PC-9 (cell line): ENCODE results near the gene BACE1-AS. TPM values are rescaled to one million over a fixed set of nuclear protein-coding genes. Genes with fewer than 3 reads are reported as not detected.

Experiments
- BruUV-seq: library from RNA; stranded (reverse); fragments of 400-500 nt; replicated peaks from 2 replicates; lab custom pipeline; 2021; lab: Mats Ljungman, UMichigan
- CTCF ChIA-PET: fragments of 300-600 bp; sonication (Branson Sonifier 250); formaldehyde crosslinking; loops from one replicate; lab custom pipeline; 2022; ENCODE audit warnings: antibody characterized with exemption; lab: Charles Lee
- POLR2A ChIA-PET: fragments of 300-600 bp; sonication (Branson Sonifier 250); formaldehyde crosslinking; loops from one replicate; lab custom pipeline; 2022; ENCODE audit warnings: antibody characterized with exemption; ENCODE audit not compliant: unreplicated experiment; lab: Charles Lee
- DNase-seq, 2 experiments: peaks; one replicate each; pipeline versions ENCODE4 v3.0.0 to v3.0.0-alpha.2; 2015 to 2022; ENCODE audit warnings: mixed read lengths in 1 of 2
- H2AFZ ChIP-seq: fragments of 200-600 bp; sonication (generic); 2 replicates; pipeline ENCODE4 v1.8.1; 2017; ENCODE audit warnings: antibody characterized with exemption
- H3F3A ChIP-seq: fragments of 200-600 bp; sonication (generic); 2 replicates; pipeline ENCODE4 v1.8.1; 2017; ENCODE audit warnings: antibody characterized with exemption, mild to moderate bottlenecking, low read depth; ENCODE audit not compliant: insufficient read depth
- H3K27ac ChIP-seq: fragments of 200-600 bp; sonication (generic); 2 replicates; pipeline ENCODE4 v1.6.1; 2016; ENCODE audit warnings: mixed run types
- H3K27me3 ChIP-seq: fragments of 200-600 bp; sonication (generic); 2 replicates; pipeline ENCODE4 v1.6.1; 2016; ENCODE audit warnings: low read depth, mixed run types; ENCODE audit not compliant: insufficient read depth
- H3K36me3 ChIP-seq: fragments of 200-600 bp; sonication (generic); 2 replicates; pipeline ENCODE4 v1.6.1; 2016; ENCODE audit warnings: low read depth, mixed run types
- H3K4me1 ChIP-seq: fragments of 200-600 bp; sonication (generic); replicated peaks from 2 replicates; pipeline ENCODE4 v1.6.1; 2016; ENCODE audit warnings: mixed run types; ENCODE audit not compliant: insufficient read depth
- H3K4me2 ChIP-seq: fragments of 200-600 bp; sonication (generic); 2 replicates; pipeline ENCODE4 v1.6.1; 2017; ENCODE audit warnings: mixed run types
- H3K4me3 ChIP-seq: fragments of 200-600 bp; sonication (generic); 2 replicates; pipeline ENCODE4 v1.6.1; 2016; ENCODE audit warnings: mixed run types
- H3K79me2 ChIP-seq: fragments of 200-600 bp; sonication (generic); 2 replicates; pipeline ENCODE4 v1.6.1; 2017; ENCODE audit warnings: low read depth, mixed run types
- H3K9me2 ChIP-seq: fragments of 200-600 bp; sonication (generic); 2 replicates; pipeline ENCODE4 v1.8.1; 2017; ENCODE audit warnings: mild to moderate bottlenecking; ENCODE audit not compliant: insufficient read depth
- H3K9me3 ChIP-seq: fragments of 200-600 bp; sonication (generic); 2 replicates; pipeline ENCODE4 v1.8.1; 2016; ENCODE audit warnings: low read depth; ENCODE audit not compliant: insufficient read depth
- H4K20me1 ChIP-seq: fragments of 200-600 bp; sonication (generic); 2 replicates; pipeline ENCODE4 v1.8.1; 2017; ENCODE audit not compliant: insufficient read depth
- EZH2 ChIP-seq: fragments of 200-600 bp; sonication (generic); IDR thresholded peaks from 2 replicates; pipeline ENCODE4 v1.8.0; 2017; ENCODE audit warnings: antibody characterized with exemption, low read depth
- intact Hi-C: fragments of 100-400 bp; cut with micrococcal nuclease; formaldehyde crosslinking; loops from one replicate; pipeline ENCODE4 v1.10.0; 2022; ENCODE audit not compliant: unreplicated experiment
- total RNA-seq: library from RNA; stranded (reverse); gene quantifications from 2 replicates; pipeline ENCODE4 v1.2.3, GENCODE V29; 2021
- TF ChIP-seq, protein P1 (sequence below): fragments of 200-600 bp; sonication (generic); conservative IDR thresholded peaks from 2 replicates; pipeline ENCODE4 v1.6.1; 2017; ENCODE audit warnings: mixed run types, antibody characterized with exemption, mild to moderate bottlenecking, moderate library complexity

The BACE1-AS gene
- total RNA-seq, 1 experiment from 2014 or later, result 8.8 TPM

DNA sequence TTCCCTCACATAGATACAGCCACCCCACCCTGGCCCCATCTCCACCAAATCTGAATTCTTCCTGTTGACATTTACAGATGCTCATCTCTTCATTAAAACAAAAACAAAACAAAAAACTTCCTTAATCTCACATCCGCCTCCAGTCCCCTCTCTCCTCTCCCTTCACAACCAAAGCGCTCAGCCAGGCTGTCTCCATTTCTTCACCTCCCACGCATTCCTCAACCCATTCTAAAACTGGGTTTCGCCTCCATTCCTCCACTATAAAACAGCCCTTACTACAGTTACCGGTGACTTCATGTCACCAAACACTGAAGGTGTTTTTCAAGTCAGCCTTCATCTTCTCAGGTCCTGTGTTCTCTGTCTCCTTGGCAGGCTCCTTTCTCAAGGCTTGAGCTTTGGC, 9.6 kb downstream of the BACE1-AS start:
- Histone ChIP-seq H3K9me3 (no peaks in the 10 kb centered on the region), H2AFZ (no peak overlapping the region), H3K36me3 (no peaks in the 10 kb centered on the region), H3F3A (no peaks in the 10 kb centered on the region), H3K4me2 (no peak overlapping the region), H3K27ac (no peak overlapping the region), H4K20me1 (no peaks in the 10 kb centered on the region), H3K27me3 (no peaks in the 10 kb centered on the region), H3K4me1 (no peaks in the 10 kb centered on the region), H3K79me2 (no peaks in the 10 kb centered on the region), H3K9me2 (no peaks in the 10 kb centered on the region), H3K4me3 (no peak overlapping the region)
- no peak for DNase-seq
- TF ChIP-seq, protein P1, sequence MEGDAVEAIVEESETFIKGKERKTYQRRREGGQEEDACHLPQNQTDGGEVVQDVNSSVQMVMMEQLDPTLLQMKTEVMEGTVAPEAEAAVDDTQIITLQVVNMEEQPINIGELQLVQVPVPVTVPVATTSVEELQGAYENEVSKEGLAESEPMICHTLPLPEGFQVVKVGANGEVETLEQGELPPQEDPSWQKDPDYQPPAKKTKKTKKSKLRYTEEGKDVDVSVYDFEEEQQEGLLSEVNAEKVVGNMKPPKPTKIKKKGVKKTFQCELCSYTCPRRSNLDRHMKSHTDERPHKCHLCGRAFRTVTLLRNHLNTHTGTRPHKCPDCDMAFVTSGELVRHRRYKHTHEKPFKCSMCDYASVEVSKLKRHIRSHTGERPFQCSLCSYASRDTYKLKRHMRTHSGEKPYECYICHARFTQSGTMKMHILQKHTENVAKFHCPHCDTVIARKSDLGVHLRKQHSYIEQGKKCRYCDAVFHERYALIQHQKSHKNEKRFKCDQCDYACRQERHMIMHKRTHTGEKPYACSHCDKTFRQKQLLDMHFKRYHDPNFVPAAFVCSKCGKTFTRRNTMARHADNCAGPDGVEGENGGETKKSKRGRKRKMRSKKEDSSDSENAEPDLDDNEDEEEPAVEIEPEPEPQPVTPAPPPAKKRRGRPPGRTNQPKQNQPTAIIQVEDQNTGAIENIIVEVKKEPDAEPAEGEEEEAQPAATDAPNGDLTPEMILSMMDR, result no peak
- no peak for TF ChIP-seq EZH2
- intact Hi-C loops, result no loop called here
- ChIA-PET CTCF (no interaction called here), POLR2A (no interaction called here)
- no TSS peak for BruUV-seq

DNA sequence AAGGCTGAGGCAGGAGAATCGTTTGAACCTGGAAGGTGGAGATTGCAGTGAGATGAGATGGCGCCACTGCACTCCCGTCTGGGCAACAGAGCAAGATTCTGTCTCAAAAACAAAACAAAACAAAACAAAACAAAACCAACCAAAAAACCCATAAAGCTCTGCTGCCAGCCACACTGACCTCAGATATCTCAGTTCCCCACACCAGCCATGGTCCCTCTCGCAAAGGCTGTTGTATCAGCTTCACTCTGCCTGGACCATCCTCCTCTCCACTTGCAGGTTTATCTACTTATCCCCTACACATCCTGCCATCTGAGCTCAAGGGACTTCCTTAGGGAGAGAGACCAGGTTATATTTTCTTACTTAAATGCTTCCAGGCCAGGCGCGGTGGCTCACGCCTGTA, 11.1 kb downstream of the BACE1-AS start:
- no peaks in the 10 kb centered on the region for H4K20me1 ChIP-seq
- intact Hi-C loops, result no loop called here
- POLR2A ChIA-PET, result no interaction called here

DNA sequence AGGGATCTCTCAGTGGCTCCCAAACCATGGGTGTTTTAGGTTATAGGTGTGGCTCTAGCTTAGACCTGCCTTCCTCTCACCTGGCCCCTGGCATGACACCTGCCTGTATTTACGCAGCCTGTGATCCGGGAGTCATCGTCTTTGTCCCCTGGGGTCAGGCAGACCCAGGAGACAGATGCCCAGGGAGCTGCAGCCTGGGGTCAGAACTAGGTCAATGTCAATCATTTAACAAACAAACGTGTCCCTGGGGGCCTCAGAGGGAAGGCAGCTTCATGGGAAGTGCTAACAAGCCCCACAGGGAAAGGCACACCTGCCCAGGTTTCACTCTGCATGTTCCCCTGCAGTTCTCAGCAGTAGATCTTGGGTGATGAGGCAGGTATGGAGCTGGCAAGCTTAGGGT, 12.0 kb downstream of the BACE1-AS start:
- no peak overlapping the region for H2AFZ ChIP-seq
- no peak for DNase-seq
- ChIA-PET CTCF (no interaction called here), POLR2A (no interaction called here)
- TF ChIP-seq EZH2, result no peak
- TF ChIP-seq, protein P1, result no peak
- H3K4me1 ChIP-seq, result no peaks in the 10 kb centered on the region
- intact Hi-C loops, result no loop called here
- H3K9me3 ChIP-seq, result no peaks in the 10 kb centered on the region
- no peak overlapping the region for H3K4me3 ChIP-seq
- H3K27ac ChIP-seq, result no peak overlapping the region
- no peaks in the 10 kb centered on the region for H4K20me1 ChIP-seq
- H3F3A ChIP-seq, result no peaks in the 10 kb centered on the region
- H3K4me2 ChIP-seq, result no peak overlapping the region
- no peaks in the 10 kb centered on the region for H3K9me2 ChIP-seq
- no TSS peak for BruUV-seq
- H3K36me3 ChIP-seq, result no peaks in the 10 kb centered on the region
- no peaks in the 10 kb centered on the region for H3K27me3 ChIP-seq
- H3K79me2 ChIP-seq, result no peaks in the 10 kb centered on the region

More for the DNA sequence above, 11.1 kb downstream of the BACE1-AS start:
- no peak overlapping the region for H3K27ac ChIP-seq
- no peaks in the 10 kb centered on the region for H3K36me3 ChIP-seq
- no peak overlapping the region for H2AFZ ChIP-seq
- H3K4me2 ChIP-seq, result no peak overlapping the region
- H3K79me2 ChIP-seq, result no peaks in the 10 kb centered on the region
- no peak for DNase-seq
- H3F3A ChIP-seq, result no peaks in the 10 kb centered on the region
- no peak for TF ChIP-seq EZH2
- TF ChIP-seq, protein P1, result no peak
- no TSS peak for BruUV-seq
- no peaks in the 10 kb centered on the region for H3K9me3 ChIP-seq
- no peak overlapping the region for H3K4me3 ChIP-seq
- no peaks in the 10 kb centered on the region for H3K27me3 ChIP-seq
- no peaks in the 10 kb centered on the region for H3K4me1 ChIP-seq
- CTCF ChIA-PET, result no interaction called here
- no peaks in the 10 kb centered on the region for H3K9me2 ChIP-seq
